ENCODE measurements around the gene ANKRD12.

GRCh38 chr18:9330419-9330818, 193.8 kb downstream of the ANKRD12 start:
- TF ChIP-seq, protein P1, sequence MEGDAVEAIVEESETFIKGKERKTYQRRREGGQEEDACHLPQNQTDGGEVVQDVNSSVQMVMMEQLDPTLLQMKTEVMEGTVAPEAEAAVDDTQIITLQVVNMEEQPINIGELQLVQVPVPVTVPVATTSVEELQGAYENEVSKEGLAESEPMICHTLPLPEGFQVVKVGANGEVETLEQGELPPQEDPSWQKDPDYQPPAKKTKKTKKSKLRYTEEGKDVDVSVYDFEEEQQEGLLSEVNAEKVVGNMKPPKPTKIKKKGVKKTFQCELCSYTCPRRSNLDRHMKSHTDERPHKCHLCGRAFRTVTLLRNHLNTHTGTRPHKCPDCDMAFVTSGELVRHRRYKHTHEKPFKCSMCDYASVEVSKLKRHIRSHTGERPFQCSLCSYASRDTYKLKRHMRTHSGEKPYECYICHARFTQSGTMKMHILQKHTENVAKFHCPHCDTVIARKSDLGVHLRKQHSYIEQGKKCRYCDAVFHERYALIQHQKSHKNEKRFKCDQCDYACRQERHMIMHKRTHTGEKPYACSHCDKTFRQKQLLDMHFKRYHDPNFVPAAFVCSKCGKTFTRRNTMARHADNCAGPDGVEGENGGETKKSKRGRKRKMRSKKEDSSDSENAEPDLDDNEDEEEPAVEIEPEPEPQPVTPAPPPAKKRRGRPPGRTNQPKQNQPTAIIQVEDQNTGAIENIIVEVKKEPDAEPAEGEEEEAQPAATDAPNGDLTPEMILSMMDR (IDR thresholded peaks at IDR 0.05): no peak
- no peak for TF ChIP-seq POLR2A (IDR thresholded peaks at IDR 0.05)
